ENCODE measurements around the gene VMAC. TPM values are rescaled to one million over a fixed set of nuclear protein-coding genes. Genes with fewer than 3 reads are reported as not detected.
A peak's percentile ranks its signal among the peaks of the same experiment; 100 is the strongest.

The VMAC gene
- total RNA-seq, 1 experiment from 2014 or later: 1.8 TPM

DNA sequence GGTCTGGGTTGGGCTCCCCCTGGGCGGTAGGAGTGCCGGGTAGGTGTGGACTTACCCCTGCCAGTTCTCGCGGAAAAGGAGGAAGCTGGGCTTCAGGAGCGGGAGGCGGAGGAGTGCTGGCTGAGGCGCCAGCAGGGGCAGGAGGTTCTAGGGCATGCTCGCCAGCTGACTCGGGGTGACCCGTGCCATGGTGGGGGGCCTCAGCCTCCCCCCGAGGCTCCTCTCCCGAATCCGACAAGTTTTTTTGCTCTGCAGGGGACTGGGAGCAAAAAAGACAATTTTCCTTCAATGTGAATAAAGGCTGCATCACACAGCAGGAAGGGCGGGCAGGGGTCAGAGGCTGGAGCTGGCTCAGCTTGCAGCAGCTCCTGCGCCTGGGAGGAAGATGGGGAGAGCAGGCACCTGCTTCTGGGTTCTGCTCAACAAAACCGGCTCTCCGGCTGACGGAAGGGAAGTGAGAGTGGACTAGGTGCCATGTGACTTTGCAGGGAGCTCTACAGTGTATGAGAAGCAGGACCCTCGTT is 46.7 kb downstream of the VMAC start:
- Histone ChIP-seq H3K4me3 (no peak overlapping the region), H3K27me3 (no peaks in the 10 kb centered on the region), H3K36me3 (peaks cover 9% of the 10 kb centered on the region), H3K9me3 (no peaks in the 10 kb centered on the region)
- no peak for DNase-seq

DNA sequence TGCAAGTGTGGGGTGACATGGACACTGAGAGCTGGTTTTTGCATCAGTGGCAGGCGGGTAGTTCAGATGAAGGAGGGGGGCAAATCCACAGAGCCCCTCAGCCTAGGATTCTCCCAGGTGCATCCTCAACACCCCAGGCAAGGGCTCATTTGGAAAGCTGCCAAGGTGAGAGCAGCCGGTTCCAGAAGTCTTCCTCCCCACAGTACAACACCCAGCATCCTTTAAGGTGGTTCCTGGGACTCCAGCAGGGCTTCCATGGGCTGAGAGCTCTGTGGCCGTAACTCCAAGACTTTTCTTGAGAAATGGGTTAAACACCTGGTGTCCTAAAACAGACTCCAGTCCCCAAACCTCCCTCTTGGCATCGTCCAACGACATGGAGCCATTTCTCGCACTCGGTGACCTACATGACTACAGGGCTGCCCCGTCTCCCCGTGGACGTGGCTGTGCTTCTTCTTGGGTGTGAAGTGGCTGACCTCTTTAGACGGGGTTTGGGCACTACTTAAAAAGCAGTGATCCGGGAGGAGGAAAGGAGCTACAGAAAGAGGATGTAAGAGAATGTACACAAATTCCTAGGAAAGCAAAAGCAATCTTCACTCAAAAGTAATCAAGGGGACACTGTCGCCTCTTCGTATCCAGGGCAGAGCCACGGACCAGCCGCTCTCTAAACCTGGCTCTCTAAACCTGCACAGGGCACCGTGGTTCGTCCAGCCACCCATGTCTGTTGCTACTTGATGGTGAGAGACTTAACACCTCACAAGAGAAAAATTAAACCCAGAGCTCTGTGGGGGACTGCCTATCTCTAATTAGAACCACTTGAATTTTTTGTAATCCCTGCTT is 47.7 kb downstream of the VMAC start:
- no peak for DNase-seq
- no peaks in the 10 kb centered on the region for H3K9me3 ChIP-seq
- no peaks in the 10 kb centered on the region for H3K27me3 ChIP-seq
- peaks cover 9% of the 10 kb centered on the region for H3K36me3 ChIP-seq
- no peak overlapping the region for H3K4me3 ChIP-seq

DNA sequence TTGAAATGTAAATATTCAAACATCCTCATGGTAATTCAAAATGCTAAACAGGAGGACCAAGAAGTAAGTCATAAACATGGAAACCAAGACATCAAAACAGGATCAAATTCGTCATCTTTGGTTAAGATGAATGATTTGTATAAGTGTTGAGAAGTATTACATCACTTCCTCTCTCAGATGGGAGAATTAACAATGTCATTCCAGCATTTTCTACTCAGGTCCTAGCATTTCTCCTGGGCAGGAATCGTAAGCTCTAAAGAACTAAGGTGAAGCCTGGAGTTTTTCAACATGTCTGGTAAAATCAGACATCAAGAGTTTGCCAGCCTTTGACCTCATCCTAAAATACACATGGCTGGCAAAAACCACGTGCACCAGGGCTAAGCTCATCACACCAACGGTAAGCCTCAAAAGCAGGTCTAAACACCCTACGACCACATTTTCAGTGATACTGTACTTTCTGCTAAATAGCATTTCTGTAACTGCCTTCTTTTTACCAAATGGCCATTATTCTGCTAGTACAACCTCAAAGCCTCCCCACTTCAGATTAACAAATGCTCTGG is 48.4 kb downstream of the VMAC start:
- peaks cover 9% of the 10 kb centered on the region for H3K36me3 ChIP-seq
- no peaks in the 10 kb centered on the region for H3K9me3 ChIP-seq
- H3K4me3 ChIP-seq: no peak overlapping the region
- H3K27me3 ChIP-seq: no peaks in the 10 kb centered on the region
- no peak for DNase-seq

DNA sequence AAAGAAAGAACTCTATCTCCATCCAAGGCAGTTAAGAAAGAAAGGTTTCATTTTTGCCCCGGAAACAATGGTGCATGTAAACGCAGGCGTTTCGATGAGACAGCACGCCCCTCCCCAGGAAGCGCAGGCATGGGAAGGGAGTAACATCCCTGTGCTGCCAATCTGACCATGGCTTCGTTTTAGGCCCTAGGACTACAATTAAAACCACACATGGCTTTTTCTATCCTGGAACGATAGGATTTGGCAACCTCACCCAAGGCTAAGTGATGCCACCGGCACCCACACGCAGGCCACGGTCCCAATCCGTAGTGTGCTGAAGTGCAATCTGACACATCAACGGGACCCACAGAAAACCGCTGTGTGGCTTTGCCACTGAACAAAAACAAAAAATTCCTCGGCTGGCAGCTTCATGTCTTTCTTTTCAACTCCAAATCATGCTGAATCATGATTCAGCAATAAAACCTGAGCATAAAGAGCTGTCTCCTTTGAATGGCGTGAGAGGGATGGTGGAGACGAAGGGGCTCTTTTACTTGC is 49.1 kb downstream of the VMAC start:
- Histone ChIP-seq H3K36me3 (peaks cover 9% of the 10 kb centered on the region), H3K4me3 (no peak overlapping the region), H3K9me3 (no peaks in the 10 kb centered on the region), H3K27me3 (no peaks in the 10 kb centered on the region)
- peak; percentile 30 for DNase-seq

DNA sequence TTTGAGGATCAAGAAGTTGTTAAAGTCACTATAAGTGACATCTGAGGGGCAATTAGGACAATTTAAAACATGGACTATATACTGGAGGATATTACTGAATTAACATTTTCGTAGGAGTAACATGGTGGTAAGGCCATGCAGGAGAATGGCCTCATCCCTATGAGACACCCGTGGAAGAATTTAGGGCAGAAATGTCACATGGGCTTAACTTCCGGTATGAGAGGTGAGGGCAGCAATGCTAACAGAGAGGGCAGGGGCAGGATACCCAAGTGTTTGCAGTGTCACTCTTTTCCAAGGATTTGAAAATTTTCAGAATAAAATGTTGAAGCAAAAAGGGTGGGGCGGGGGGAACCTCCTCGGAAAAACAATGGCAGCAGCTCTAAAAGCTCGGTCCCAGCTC is 49.6 kb downstream of the VMAC start:
- Histone ChIP-seq H3K4me3 (no peak overlapping the region), H3K36me3 (peaks cover 9% of the 10 kb centered on the region), H3K9me3 (no peaks in the 10 kb centered on the region), H3K27me3 (no peaks in the 10 kb centered on the region)
- DNase-seq: peak; percentile 20

DNA sequence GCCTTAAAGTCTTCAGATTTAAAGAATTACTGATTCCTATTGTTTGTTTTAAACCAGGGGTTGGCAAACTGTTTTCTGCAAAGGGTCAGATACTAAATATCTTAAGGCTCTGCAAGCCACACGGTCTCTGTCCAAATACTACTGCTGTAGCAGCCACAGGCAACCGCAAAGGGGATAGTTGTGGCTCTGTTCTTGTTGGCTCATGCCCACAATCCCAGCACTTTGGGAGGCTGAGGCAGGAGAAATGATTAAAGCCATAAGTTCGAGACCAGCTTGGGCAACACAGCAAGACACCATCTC is 50.9 kb downstream of the VMAC start:
- peaks cover 2% of the 10 kb centered on the region; the same call in 1 of the 2 replicates for H3K36me3 ChIP-seq
- no peaks in the 10 kb centered on the region for H3K27me3 ChIP-seq
- DNase-seq: no peak
- H3K4me3 ChIP-seq: no peak overlapping the region
- no peaks in the 10 kb centered on the region for H3K9me3 ChIP-seq

DNA sequence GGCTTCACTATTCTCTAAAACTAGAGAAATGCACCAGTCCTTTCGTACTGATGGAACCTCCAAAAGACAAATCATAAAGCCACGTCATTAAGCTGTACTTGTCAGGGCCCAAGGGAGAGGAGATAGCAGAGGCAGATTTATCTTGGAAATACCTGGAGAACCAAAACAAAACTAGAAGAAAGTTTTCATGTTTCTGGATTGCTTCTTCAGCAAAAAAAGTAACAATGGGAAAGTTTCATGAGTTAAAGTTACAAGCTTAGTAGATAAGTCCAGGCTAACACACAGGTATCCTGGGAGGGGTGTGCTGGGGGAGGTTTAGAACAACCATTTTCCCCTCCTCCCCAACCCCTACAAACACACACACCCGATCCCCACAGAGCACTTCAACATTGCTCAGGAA is 51.7 kb downstream of the VMAC start:
- H3K36me3 ChIP-seq: no peaks in the 10 kb centered on the region
- H3K4me3 ChIP-seq: no peak overlapping the region
- no peak for DNase-seq

DNA sequence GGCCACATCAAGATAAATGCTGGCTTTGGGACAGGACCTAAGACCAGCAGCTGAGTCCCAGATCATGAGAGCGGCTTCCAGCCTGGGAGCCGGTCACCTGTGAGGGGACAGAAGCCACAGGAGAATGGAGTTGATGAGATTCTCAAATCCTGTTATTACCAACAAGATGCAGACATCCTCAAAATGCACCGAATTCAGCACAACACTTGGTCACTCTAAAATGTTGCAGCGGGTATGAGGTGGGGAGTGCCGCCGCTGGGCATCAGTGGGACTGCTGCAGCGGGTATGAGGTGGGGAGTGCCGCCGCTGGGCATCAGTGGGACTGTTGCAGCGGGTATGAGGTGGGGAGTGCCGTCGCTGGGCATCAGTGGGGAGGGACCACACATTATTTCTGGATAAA is 52.1 kb downstream of the VMAC start:
- no peaks in the 10 kb centered on the region for H3K9me3 ChIP-seq
- no peak for DNase-seq
- H3K4me3 ChIP-seq: no peak overlapping the region
- no peaks in the 10 kb centered on the region for H3K27me3 ChIP-seq
- no peaks in the 10 kb centered on the region for H3K36me3 ChIP-seq

More for the DNA sequence above, 51.7 kb downstream of the VMAC start:
- H3K9me3 ChIP-seq: no peaks in the 10 kb centered on the region
- H3K27me3 ChIP-seq: no peaks in the 10 kb centered on the region

DNA sequence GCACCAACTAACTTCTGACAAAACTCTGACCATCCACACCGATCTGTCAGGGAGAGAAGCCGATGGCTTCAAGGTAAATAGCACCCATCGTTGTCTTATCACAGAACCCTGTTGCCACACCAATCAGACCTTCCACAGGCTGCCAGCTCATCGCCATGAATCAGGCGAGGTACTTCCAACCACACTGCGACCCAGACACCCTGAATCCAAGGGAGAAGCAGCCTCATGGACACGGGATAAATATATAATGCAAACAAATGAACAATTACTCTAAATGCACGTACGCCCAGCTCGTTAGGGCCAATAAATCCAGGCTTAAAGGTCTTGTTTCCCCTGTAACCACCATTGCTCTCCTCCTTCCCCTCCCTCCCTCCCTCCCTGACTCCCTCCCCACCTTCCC is 52.5 kb downstream of the VMAC start:
- DNase-seq: no peak
- H3K4me3 ChIP-seq: no peak overlapping the region
- no peaks in the 10 kb centered on the region for H3K27me3 ChIP-seq
- H3K9me3 ChIP-seq: no peaks in the 10 kb centered on the region
- no peaks in the 10 kb centered on the region for H3K36me3 ChIP-seq

DNA sequence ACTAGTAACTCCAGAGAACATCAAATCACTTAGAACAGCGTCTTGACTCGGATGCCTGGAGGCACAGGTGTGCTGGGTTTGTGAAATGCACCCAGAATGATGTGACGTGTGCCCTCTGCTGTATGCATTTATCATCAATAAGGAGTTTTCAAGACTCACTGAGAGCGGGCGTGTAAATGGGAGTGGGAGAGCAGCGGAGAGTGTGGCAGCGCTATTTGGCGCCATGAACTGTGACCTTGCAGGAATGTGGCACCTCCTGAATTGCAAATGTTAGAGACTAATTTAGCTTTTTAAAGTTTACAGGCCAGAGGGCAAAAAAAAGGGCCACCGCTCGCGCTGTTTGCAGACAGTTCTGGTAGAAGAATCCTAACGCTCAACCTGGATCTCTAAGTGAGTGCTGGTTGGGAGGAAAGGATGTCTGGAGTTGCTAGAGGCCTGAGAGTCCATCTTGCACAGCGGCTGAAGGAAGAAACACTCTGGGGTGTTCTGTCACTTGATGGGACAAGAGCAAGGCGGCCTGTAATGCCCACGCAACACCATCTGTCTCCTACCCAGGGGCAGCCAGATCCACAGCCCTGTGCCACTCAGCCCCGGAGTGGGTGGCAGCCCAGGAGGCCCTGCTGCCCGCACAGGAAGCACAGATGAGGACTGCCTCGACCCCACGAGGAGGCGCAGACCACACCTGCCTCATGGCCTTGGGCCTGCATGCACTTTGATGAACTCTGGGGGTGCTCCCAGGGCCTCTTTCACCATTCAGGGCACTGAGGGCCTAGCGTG is 53.6 kb downstream of the VMAC start:
- Histone ChIP-seq H3K36me3 (no peaks in the 10 kb centered on the region), H3K4me3 (no peak overlapping the region), H3K9me3 (no peaks in the 10 kb centered on the region), H3K27me3 (no peaks in the 10 kb centered on the region)
- DNase-seq: no peak

DNA sequence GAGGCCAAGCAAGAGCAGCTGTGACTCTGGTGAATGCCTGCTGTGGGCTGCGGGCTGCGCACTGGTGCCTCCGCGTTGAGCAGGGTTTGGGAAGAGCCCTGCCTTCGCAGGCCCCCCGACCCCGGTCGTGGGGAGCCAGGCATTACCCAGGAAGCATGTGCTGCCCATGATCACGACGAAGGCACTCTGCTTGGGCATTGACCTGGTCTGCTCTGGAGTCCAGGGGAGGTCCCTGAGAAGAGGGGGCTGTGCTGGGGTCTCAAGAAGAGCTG is 54.1 kb downstream of the VMAC start:
- Histone ChIP-seq H3K4me3 (no peak overlapping the region), H3K9me3 (no peaks in the 10 kb centered on the region), H3K27me3 (no peaks in the 10 kb centered on the region), H3K36me3 (no peaks in the 10 kb centered on the region)
- DNase-seq: no peak

DNA sequence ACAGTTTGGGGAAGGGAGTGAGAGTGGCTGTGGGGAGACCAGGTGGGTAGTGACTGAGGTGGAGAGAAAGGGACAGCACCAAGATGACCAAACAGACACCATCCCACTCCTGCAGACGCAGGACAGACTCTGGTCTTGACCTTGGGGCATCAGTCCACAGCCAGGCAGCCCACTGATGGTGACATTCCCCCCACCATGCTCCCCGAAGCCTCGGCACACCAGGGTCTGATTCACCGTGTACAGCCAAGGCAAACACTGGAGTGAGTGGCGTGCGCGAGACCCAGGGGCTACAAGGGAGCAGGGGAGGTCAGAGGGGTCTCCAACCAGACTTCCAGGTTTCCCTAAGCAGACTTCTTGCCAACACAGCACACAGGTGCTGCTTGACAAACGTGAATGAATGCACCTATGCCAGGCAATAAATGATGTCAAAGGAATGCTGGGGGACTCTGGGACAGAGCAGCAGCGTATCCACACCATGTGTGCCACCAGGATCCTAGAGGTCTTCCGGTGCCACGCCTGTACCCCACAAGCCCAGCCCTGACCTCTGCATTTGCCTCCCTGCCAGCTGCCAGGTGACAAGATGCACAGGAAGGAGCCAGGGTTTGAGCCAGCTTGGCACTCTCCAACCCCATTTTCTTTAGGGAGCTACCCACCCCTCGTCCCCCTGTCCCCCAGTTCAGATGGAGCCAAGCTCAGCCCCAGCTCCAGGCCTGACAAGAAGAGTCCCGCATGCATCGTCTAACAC is 54.8 kb downstream of the VMAC start:
- Histone ChIP-seq H3K36me3 (no peaks in the 10 kb centered on the region), H3K27me3 (no peaks in the 10 kb centered on the region), H3K4me3 (no peak overlapping the region), H3K9me3 (no peaks in the 10 kb centered on the region)
- no peak for DNase-seq

Other genes with a start within 250 kb of the VMAC start
- gene MICOS13, start 224.4 kb upstream of the VMAC start, total RNA-seq (2014; rRNA removed; shearing (Covaris generic); ENCODE audit: low replicate concordance): 21.8 and 75.4 TPM in 2 replicates
- gene HSD11B1L, start 223.8 kb upstream of the VMAC start, total RNA-seq (2014; rRNA removed; shearing (Covaris generic); ENCODE audit: low replicate concordance): 3.6 and 5.8 TPM in 2 replicates
- gene RPL36, start 214.6 kb upstream of the VMAC start, total RNA-seq (2014; rRNA removed; shearing (Covaris generic); ENCODE audit: low replicate concordance): 562 and 599 TPM in 2 replicates
- 45.3 and 79.2 TPM in 2 replicates for gene LONP1, start 184.7 kb upstream of the VMAC start, total RNA-seq (2014; rRNA removed; shearing (Covaris generic); ENCODE audit: low replicate concordance)
- gene CATSPERD, start 184.2 kb upstream of the VMAC start, total RNA-seq (2014; rRNA removed; shearing (Covaris generic); ENCODE audit: low replicate concordance): not detected in 2 replicates
- 3.6 TPM in 1 of 2 replicates, not detected in the other for gene PRR22, start 120.1 kb upstream of the VMAC start, total RNA-seq (2014; rRNA removed; shearing (Covaris generic); ENCODE audit: low replicate concordance)
- 54.1 and 61.0 TPM in 2 replicates for gene DUS3L, start 113.7 kb upstream of the VMAC start, total RNA-seq (2014; rRNA removed; shearing (Covaris generic); ENCODE audit: low replicate concordance)
- gene NRTN, start 99.8 kb upstream of the VMAC start, total RNA-seq (2014; rRNA removed; shearing (Covaris generic); ENCODE audit: low replicate concordance): 1.4 TPM in 1 of 2 replicates, not detected in the other
- not detected in 2 replicates for gene FUT6, start 65.2 kb upstream of the VMAC start, total RNA-seq (2014; rRNA removed; shearing (Covaris generic); ENCODE audit: low replicate concordance)
- gene FUT3, start 53.4 kb upstream of the VMAC start, total RNA-seq (2014; rRNA removed; shearing (Covaris generic); ENCODE audit: low replicate concordance): not detected in 2 replicates
- gene FUT5, start 34.3 kb upstream of the VMAC start, total RNA-seq (2014; rRNA removed; shearing (Covaris generic); ENCODE audit: low replicate concordance): not detected in 2 replicates
- 105 and 257 TPM in 2 replicates for gene NDUFA11, start 1.1 kb upstream of the VMAC start, total RNA-seq (2014; rRNA removed; shearing (Covaris generic); ENCODE audit: low replicate concordance)
- 0.30 and 0.36 TPM in 2 replicates for gene CAPS, start 9.4 kb downstream of the VMAC start, total RNA-seq (2014; rRNA removed; shearing (Covaris generic); ENCODE audit: low replicate concordance)
- gene RANBP3, start 73.3 kb downstream of the VMAC start, total RNA-seq (2014; rRNA removed; shearing (Covaris generic); ENCODE audit: low replicate concordance): 43.4 and 54.4 TPM in 2 replicates
- 3.8 and 11.8 TPM in 2 replicates for gene RFX2, start 205.6 kb downstream of the VMAC start, total RNA-seq (2014; rRNA removed; shearing (Covaris generic); ENCODE audit: low replicate concordance)
- not detected in 2 replicates for gene ACSBG2, start 230.8 kb downstream of the VMAC start, total RNA-seq (2014; rRNA removed; shearing (Covaris generic); ENCODE audit: low replicate concordance)

All from MG63 (cell line).